ENCODE results near the gene LPGAT1.

DNA sequence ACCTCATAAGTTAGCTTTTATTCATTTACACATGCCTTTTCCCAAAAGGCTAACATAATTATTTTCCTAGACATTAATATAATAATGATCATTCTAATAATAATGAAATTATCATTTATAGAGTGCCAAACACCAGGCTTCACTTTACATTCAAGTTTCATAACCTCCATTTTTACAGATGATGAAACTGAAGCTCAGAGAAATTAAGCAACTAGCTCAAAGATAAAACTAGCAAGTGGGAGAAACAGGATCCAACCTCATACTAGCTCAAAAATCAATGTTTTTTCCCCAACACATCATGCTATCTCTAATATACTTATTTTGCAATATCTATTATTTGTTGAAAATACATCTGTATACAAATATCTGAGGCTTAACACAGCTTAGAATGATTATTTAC is 14.0 kb downstream of the LPGAT1 start:
- no peak for TF ChIP-seq JUN (IDR thresholded peaks at IDR 0.05; ENCODE audit: borderline replicate concordance, insufficient read depth, insufficient read length, low read depth)
- TF ChIP-seq, protein P1, sequence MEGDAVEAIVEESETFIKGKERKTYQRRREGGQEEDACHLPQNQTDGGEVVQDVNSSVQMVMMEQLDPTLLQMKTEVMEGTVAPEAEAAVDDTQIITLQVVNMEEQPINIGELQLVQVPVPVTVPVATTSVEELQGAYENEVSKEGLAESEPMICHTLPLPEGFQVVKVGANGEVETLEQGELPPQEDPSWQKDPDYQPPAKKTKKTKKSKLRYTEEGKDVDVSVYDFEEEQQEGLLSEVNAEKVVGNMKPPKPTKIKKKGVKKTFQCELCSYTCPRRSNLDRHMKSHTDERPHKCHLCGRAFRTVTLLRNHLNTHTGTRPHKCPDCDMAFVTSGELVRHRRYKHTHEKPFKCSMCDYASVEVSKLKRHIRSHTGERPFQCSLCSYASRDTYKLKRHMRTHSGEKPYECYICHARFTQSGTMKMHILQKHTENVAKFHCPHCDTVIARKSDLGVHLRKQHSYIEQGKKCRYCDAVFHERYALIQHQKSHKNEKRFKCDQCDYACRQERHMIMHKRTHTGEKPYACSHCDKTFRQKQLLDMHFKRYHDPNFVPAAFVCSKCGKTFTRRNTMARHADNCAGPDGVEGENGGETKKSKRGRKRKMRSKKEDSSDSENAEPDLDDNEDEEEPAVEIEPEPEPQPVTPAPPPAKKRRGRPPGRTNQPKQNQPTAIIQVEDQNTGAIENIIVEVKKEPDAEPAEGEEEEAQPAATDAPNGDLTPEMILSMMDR (IDR thresholded peaks at IDR 0.05; ENCODE audit: extremely low read depth in 1 of 2, insufficient read depth in 1 of 2, low read depth in 1 of 2, low read length in 2 of 2), result no peak
- TF ChIP-seq, protein P2, sequence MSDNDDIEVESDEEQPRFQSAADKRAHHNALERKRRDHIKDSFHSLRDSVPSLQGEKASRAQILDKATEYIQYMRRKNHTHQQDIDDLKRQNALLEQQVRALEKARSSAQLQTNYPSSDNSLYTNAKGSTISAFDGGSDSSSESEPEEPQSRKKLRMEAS (IDR thresholded peaks at IDR 0.05; ENCODE audit: insufficient read depth, insufficient read length), result no peak
- no peak for TF ChIP-seq EZH2 (IDR thresholded peaks at IDR 0.05; ENCODE audit: borderline replicate concordance, low read depth, low read length, severe bottlenecking)
- TF ChIP-seq FOS (IDR thresholded peaks at IDR 0.05; ENCODE audit: borderline replicate concordance, insufficient read depth, low read length), result no peak
